C4-2B (cell line): ENCODE measurements around the gene PLCL2.

ENCODE experiments used
- H3K27ac ChIP-seq: fragments of 450-650 bp; 2 replicates; pipeline ENCODE4 v1.5.1; 2017
- CTCF ChIP-seq: fragments of 450-650 bp; conservative IDR thresholded peaks from 2 replicates; pipeline ENCODE4 v1.5.1; 2017; ENCODE audit warnings: mild to moderate bottlenecking
- ZFX ChIP-seq: fragments of 450-650 bp; IDR thresholded peaks from 2 replicates; pipeline ENCODE4 v1.6.1; 2017

The PLCL2 gene

GRCh38 chr3:17135696-17136095 is 250.9 kb downstream of the PLCL2 start:
- no peak overlapping the region for H3K27ac ChIP-seq
- no peak for TF ChIP-seq CTCF
- TF ChIP-seq ZFX = no peak

GRCh38 chr3:17136136-17136721 is 251.5 kb downstream of the PLCL2 start:
- H3K27ac ChIP-seq = no peak overlapping the region
- TF ChIP-seq CTCF (no peak), ZFX (no peak)

GRCh38 chr3:17137321-17137826 is 252.6 kb downstream of the PLCL2 start:
- TF ChIP-seq ZFX (no peak), CTCF (no peak)
- H3K27ac ChIP-seq = no peak overlapping the region

GRCh38 chr3:17138246-17139039 is 253.7 kb downstream of the PLCL2 start:
- TF ChIP-seq CTCF (no peak), ZFX (no peak)
- no peak overlapping the region for H3K27ac ChIP-seq
